Hepatocyte (in vitro differentiated cells): ENCODE measurements around the gene HOXD9.

ENCODE experiments used
- EZH2 ChIP-seq: fragments of 200-600 bp; sonication (generic); IDR thresholded peaks from 2 replicates; pipeline ENCODE4 v1.6.1; 2016; ENCODE audit warnings: antibody characterized with exemption, mild to moderate bottlenecking, borderline replicate concordance
- EZH2phosphoT487 ChIP-seq: fragments of 200-600 bp; sonication (generic); IDR thresholded peaks from one replicate; pipeline ENCODE4 v1.6.1; 2018; ENCODE audit warnings: antibody characterized with exemption, mild to moderate bottlenecking, low read depth, moderate library complexity; ENCODE audit not compliant: unreplicated experiment, severe bottlenecking
- TF ChIP-seq, protein P1 (sequence below): fragments of 200-600 bp; sonication (generic); IDR thresholded peaks from 2 replicates; pipeline ENCODE4 v1.5.1; 2016; ENCODE audit warnings: antibody characterized with exemption, mild to moderate bottlenecking; ENCODE audit not compliant: poor library complexity

DNA sequence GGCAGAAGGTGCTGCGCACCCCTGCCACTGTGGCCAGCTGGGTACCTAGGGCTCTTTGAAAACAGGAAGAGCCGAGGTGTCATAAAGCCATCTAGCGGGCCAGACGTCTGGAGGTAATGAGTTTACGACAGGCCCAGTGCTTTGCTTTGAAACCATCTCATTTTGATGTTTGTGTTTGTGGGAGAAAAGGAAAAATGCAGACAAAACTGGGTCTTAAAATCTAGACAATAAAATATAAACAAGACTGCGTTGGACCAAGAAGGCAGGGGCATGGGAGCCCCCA lies 3.2 kb downstream of the HOXD9 start:
- TF ChIP-seq, protein P1, sequence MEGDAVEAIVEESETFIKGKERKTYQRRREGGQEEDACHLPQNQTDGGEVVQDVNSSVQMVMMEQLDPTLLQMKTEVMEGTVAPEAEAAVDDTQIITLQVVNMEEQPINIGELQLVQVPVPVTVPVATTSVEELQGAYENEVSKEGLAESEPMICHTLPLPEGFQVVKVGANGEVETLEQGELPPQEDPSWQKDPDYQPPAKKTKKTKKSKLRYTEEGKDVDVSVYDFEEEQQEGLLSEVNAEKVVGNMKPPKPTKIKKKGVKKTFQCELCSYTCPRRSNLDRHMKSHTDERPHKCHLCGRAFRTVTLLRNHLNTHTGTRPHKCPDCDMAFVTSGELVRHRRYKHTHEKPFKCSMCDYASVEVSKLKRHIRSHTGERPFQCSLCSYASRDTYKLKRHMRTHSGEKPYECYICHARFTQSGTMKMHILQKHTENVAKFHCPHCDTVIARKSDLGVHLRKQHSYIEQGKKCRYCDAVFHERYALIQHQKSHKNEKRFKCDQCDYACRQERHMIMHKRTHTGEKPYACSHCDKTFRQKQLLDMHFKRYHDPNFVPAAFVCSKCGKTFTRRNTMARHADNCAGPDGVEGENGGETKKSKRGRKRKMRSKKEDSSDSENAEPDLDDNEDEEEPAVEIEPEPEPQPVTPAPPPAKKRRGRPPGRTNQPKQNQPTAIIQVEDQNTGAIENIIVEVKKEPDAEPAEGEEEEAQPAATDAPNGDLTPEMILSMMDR, result no peak
- TF ChIP-seq EZH2, result no peak
- TF ChIP-seq EZH2phosphoT487, result no peak
